Type B pancreatic cell (in vitro differentiated cells): Measurements from ENCODE around the gene LUC7L3. TPM values are rescaled to one million over a fixed set of nuclear protein-coding genes. Genes with fewer than 3 reads are reported as not detected.

Experiments used
- DNase-seq: peaks from one replicate; pipeline ENCODE4 v3.0.0; 2021; ENCODE audit warnings: mixed read lengths; ENCODE audit not compliant: unreplicated experiment; ENCODE audit errors: extremely low spot score
- H3K27ac Mint-ChIP-seq: 2 replicates; pipeline ENCODE4 v1.8.0; 2021; ENCODE audit warnings: mild to moderate bottlenecking, mixed read lengths
- H3K27me3 Mint-ChIP-seq: 2 replicates; pipeline ENCODE4 v1.8.0; 2021; ENCODE audit warnings: mixed read lengths
- H3K36me3 Mint-ChIP-seq: 2 replicates; pipeline ENCODE4 v1.8.0; 2021; ENCODE audit warnings: mixed read lengths
- H3K4me1 Mint-ChIP-seq: one replicate; pipeline ENCODE4 v1.8.0; 2021; ENCODE audit warnings: mixed read lengths; ENCODE audit not compliant: unreplicated experiment
- H3K4me3 Mint-ChIP-seq: 2 replicates; pipeline ENCODE4 v1.8.0; 2021; ENCODE audit warnings: mild to moderate bottlenecking, mixed read lengths
- H3K9me3 Mint-ChIP-seq: 2 replicates; pipeline ENCODE4 v1.8.0; 2021; ENCODE audit warnings: mixed read lengths
- total RNA-seq: library from RNA; stranded (reverse); gene quantifications from 2 replicates; pipeline ENCODE4 v1.2.1, GENCODE V29; 2021; ENCODE audit warnings: low replicate concordance
- TF ChIP-seq, protein P1 (sequence below): fragments of 200-600 bp; sonication (generic); conservative IDR thresholded peaks from 2 replicates; pipeline ENCODE4 v1.5.0; 2021; ENCODE audit warnings: antibody characterized with exemption, mild to moderate bottlenecking

LUC7L3 gene
- total RNA-seq, 1 donor from 2014 or later = 157 TPM

DNA sequence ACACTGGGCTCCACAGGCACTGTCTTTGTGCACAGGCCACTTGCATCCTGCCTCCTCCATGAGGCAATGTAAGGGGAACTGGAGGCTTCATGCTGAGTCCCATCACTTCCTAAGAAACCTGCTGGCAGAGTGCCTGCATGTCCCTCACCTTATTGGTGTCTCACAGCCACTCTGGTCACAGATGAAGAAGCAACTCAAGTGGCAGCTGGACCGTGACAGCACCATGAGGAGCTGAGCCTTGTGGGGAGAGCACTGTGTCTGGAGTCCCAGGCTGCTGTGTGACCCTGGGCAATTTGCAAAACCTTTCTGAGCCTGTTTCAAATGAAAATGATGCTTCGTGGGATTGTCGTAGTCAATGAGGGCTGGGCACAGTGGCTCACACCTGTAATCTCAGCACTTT, 31.2 kb upstream of the LUC7L3 start:
- TF ChIP-seq, protein P1, sequence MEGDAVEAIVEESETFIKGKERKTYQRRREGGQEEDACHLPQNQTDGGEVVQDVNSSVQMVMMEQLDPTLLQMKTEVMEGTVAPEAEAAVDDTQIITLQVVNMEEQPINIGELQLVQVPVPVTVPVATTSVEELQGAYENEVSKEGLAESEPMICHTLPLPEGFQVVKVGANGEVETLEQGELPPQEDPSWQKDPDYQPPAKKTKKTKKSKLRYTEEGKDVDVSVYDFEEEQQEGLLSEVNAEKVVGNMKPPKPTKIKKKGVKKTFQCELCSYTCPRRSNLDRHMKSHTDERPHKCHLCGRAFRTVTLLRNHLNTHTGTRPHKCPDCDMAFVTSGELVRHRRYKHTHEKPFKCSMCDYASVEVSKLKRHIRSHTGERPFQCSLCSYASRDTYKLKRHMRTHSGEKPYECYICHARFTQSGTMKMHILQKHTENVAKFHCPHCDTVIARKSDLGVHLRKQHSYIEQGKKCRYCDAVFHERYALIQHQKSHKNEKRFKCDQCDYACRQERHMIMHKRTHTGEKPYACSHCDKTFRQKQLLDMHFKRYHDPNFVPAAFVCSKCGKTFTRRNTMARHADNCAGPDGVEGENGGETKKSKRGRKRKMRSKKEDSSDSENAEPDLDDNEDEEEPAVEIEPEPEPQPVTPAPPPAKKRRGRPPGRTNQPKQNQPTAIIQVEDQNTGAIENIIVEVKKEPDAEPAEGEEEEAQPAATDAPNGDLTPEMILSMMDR = no peak
- Mint-ChIP-seq H3K27ac (no peak overlapping the region), H3K9me3 (no peaks in the 10 kb centered on the region), H3K4me3 (no peak overlapping the region), H3K36me3 (no peaks in the 10 kb centered on the region), H3K4me1 (peaks cover 56% of the 10 kb centered on the region), H3K27me3 (no peaks in the 10 kb centered on the region)
- no peak for DNase-seq

DNA sequence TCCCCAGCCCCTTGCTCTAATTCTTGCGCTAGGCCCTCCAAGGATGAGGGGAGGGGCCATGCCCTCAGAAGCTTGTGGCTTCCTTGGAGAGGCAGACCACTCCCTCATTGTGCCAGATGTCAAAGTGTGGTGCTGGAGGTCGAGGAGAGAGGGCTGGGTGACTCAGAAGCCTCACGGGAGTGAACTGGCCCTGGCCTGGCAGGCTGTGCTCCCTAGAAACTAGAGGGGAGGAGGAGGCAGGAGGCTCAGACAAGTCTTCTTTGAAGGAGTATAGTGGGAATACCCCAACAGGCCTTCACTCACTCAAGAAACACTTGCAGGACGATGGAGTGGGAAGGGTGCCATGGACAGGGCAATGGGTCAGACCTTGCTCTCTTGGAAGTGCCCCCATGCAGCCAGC, 30.2 kb upstream of the LUC7L3 start:
- H3K9me3 Mint-ChIP-seq = no peaks in the 10 kb centered on the region

DNA sequence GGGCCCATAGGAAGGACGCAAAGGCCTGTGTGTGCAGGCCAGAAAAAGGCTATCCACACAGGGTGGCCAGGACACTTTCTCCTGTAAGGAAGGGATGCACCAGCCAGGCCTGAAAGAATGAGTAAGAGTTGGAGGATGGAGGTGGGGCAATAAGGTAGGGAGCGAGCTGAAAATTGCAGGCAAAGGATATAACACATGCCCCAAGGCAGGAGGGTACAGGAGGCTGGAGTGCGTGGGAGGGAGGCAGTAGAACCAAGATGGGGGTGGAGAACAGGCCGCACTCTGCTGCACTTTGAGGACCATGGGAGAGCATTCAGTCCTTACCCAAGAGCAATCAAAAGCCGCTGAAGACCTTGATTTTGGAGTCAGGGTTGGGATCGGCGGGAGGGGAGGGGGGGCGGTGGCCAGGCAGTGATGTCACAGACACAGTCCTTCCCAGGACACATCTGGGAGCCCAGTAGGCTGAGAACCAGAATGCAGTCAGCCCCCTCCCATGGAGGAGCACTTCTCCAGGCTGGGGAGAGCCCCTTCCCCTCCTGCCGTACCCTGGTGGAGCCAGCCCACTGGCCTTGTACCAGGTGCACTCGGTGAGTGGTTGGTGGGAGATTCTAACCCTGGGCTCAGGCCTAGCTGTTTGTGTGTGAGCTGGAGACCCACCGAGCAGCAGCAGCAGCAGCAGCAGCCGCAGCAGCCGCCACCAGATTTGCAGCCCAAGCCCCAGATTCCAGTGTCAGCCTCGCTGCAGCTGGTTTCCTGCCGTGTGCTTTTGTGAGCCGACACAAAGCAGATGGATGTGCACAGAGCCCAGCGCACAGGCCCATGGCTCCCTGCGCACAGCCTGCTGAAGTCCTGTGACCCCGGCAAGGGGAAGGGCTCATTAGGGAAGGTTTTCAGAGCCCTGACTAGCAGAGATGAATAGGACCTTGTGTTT, 29.2 kb upstream of the LUC7L3 start:
- H3K27me3 Mint-ChIP-seq = no peaks in the 10 kb centered on the region
- H3K9me3 Mint-ChIP-seq = no peaks in the 10 kb centered on the region
- no peak overlapping the region for H3K4me3 Mint-ChIP-seq
- TF ChIP-seq, protein P1 = no peak
- H3K4me1 Mint-ChIP-seq = peaks cover 60% of the 10 kb centered on the region
- H3K27ac Mint-ChIP-seq = no peak overlapping the region
- H3K36me3 Mint-ChIP-seq = no peaks in the 10 kb centered on the region
- no peak for DNase-seq

More for the DNA sequence above, 30.2 kb upstream of the LUC7L3 start:
- no peak overlapping the region for H3K4me3 Mint-ChIP-seq
- TF ChIP-seq, protein P1 = no peak
- no peak for DNase-seq
- peaks cover 59% of the 10 kb centered on the region for H3K4me1 Mint-ChIP-seq
- no peaks in the 10 kb centered on the region for H3K36me3 Mint-ChIP-seq
- peak overlapping the region; percentile 39 for H3K27ac Mint-ChIP-seq
- no peaks in the 10 kb centered on the region for H3K27me3 Mint-ChIP-seq

DNA sequence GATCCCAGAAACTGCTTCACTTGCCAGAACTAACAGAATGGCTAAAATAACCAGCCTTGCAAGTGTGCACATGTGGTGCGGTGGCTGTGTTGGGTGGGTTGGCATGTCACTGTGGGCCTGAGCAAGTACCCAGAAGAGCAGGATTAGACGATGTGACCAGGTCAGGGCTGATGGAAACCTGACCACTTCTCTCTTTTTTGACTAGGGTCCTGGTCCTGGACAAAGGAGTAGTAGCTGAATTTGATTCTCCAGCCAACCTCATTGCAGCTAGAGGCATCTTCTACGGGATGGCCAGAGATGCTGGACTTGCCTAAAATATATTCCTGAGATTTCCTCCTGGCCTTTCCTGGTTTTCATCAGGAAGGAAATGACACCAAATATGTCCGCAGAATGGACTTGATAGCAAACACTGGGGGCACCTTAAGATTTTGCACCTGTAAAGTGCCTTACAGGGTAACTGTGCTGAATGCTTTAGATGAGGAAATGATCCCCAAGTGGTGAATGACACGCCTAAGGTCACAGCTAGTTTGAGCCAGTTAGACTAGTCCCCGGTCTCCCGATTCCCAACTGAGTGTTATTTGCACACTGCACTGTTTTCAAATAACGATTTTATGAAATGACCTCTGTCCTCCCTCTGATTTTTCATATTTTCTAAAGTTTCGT, 28.4 kb upstream of the LUC7L3 start:
- H3K9me3 Mint-ChIP-seq = no peaks in the 10 kb centered on the region
- H3K27me3 Mint-ChIP-seq = no peaks in the 10 kb centered on the region
- TF ChIP-seq, protein P1 = no peak
- H3K4me1 Mint-ChIP-seq = peaks cover 63% of the 10 kb centered on the region
- no peaks in the 10 kb centered on the region for H3K36me3 Mint-ChIP-seq
- H3K27ac Mint-ChIP-seq = peak overlapping the region; percentile 88
- DNase-seq = no peak
- no peak overlapping the region for H3K4me3 Mint-ChIP-seq

DNA sequence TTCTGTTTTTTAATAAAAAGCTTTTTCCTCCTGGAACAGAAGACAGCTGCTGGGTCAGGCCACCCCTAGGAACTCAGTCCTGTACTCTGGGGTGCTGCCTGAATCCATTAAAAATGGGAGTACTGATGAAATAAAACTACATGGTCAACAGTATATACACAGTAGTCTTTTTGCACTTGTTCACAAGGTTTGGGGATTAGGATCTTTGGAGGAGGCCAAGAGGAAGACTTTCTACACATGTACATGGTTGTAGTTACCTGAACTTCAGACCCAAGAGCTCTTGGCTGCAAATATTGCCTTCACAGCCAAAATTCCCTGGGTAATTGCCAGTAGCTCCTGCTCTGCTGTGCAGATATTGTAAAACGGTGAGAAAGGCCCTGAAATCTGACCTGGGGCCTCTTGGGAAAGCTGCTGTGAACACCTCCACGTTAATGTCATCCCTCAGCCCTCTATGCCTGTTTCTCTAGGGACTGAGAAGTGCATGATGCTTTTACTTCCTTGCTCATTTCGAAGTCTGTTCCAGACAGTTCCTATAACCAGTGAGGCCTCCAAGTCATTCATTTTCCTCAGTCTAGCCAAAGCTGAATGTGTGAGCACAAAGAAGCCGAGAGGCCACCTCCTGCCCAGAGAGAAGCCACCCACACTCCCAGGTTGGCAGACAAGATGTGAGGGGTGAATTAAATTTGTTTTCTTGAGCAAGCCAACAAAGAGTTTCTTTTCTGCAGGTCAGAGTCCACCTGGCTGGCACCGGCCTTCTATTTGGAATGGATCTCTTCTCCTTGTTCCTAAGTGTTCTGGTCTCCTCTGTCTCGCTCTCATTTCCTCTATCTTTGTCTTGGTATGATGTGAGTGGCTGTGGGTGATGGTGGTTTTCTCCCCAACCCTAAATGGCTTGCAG, 27.6 kb upstream of the LUC7L3 start:
- peaks cover 56% of the 10 kb centered on the region for H3K4me1 Mint-ChIP-seq
- H3K4me3 Mint-ChIP-seq = peak overlapping the region; percentile 66
- no peak for DNase-seq
- peaks cover 2% of the 10 kb centered on the region for H3K36me3 Mint-ChIP-seq
- no peaks in the 10 kb centered on the region for H3K27me3 Mint-ChIP-seq
- no peaks in the 10 kb centered on the region for H3K9me3 Mint-ChIP-seq
- TF ChIP-seq, protein P1 = no peak
- H3K27ac Mint-ChIP-seq = peak overlapping the region; percentile 88
